Activated CD8-positive, alpha-beta memory T cell treated with anti-CD3 and anti-CD28 coated beads, Interleukin-2, amount 50 U/mL, for 24 hours (primary cell): ENCODE data around the gene STX8.

Experiments
- DNase-seq: peaks from one replicate; pipeline ENCODE4 v3.0.0-alpha.2; 2020; ENCODE audit errors: extremely low read depth

STX8 gene

DNA sequence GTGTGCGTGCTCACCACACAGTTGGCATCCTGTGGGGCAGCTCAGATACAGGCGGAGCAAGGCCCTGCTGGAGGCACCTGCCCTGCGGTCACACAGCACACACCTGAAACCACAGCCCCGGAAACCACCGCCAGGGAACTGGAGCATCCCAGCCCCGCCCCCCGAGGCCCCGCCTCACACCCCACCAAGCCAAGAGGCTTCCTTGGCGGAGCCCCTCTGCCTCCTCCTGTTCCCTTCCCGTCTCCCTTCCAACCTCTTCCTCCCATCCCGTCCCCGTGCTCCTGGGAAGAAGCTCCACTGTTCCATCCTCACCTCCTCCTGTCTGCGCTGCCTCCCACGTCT, 348.9 kb downstream of the STX8 start:
- no peak for DNase-seq

DNA sequence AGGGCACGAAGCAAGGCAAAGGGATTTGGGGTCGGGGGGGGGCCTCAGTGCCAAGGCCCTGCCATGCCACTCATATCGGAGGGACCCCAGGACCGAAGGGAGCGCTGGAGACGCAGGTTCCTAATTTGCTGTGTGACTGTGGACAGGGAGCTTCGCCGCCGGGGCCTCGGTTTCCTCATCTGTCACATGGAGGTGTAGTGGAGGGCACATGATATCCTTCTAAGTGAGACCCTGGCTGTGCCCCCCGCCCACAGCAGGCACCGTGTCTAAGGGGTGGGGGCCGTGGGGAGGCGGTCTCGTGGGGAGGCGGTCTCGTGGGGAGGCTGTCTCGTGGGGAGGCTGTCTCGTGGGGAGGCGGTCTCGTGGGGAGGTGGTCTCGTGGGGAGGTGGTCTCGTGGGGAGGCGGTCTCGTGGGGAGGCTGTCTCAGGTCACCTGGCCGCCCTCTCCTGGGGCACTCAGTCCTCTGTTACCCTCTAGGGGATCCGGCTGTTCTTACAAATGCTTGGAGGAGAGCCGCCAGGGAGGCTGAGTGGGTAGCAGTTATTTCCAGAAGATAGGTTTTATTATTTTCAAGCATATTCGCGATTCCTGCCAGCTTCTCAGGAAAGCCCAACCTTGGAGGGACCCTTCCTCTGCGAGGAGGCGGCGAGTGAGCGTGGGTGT, 349.4 kb downstream of the STX8 start:
- DNase-seq: no peak

DNA sequence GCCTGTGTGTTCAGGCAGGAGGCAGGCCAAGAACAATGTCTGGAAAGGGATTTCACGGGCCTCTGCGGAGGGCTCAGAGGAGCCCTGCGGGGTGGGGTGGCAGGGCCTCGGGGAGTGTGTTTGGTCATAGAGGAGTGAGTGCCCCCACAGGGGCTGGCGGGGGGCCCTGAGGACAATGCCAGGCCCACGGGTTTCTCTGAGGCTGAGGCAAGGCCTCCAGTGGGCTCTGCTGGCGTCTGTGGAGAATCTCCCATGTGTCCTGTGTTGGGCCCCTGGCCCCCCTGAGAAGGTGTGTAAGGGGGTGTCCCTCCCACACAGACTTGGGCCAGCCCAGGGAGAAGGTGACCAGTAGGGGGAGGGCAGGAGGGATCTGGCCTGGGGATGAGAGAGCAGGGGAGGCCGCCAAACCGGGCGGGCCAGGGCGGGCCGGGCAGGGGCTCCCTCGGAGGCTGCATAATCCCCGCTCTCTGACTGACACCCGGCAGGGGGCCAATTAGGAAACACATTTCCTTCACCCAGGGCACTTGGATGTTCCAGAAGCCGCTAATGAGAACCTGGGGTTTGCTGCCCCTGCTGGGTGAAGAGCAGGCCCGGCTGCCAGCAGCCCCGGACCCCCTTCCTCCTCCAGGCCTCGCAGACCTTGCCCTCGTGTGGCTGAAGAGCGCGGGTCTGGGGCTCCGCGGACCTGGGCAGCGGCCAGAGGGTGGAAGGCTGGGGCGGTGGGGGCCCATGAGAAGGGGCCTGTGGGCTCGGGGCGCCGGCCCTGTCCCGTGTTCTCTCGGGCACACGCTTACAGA, 350.1 kb downstream of the STX8 start:
- DNase-seq: no peak

DNA sequence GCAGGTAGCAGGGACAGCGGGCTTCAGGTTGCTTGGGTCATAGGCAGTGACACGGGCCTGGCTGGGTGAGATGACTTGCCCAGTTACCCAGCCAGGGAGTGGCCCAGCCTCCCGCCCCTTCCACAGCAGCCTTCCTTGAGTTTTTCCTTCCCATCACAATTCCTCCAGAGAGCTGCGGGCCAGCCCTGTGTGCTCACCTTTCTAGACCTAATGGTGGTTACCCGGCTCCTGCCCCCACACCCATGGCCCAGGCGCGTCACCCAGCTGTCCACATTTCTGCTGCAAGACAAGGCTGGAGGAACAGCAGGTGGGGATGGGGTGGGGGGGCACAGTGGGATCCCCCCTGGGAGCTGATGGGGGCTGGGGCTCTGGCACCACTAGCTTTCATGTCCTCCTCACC, 351.1 kb downstream of the STX8 start:
- no peak for DNase-seq

DNA sequence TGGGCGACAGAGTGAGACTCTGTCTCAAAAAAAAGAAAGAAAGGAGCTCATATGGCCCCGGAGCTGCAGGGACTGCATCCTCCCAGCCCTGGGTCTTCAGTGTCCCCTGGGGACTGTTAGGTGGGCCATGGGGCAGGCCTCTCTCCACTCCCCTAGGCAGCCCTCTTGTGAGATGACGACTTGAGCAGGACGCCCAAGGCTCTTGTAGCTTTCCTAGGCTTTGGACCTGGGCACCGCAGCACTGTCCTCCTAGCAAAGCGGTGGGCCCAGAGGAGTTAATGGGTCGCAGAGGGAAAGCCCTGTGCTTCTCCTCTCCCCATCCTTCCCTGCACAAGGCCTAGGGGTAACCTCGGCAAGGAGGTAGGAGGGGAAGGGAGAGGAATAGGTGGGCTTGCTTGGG, 352.1 kb downstream of the STX8 start:
- DNase-seq: no peak

GRCh38 chr17:9221922-9222180, 353.8 kb downstream of the STX8 start:
- no peak for DNase-seq

- DNase-seq: no peak
These were observed 354.3 kb downstream of the STX8 start for GRCh38 chr17:9221147-9221921.

DNA sequence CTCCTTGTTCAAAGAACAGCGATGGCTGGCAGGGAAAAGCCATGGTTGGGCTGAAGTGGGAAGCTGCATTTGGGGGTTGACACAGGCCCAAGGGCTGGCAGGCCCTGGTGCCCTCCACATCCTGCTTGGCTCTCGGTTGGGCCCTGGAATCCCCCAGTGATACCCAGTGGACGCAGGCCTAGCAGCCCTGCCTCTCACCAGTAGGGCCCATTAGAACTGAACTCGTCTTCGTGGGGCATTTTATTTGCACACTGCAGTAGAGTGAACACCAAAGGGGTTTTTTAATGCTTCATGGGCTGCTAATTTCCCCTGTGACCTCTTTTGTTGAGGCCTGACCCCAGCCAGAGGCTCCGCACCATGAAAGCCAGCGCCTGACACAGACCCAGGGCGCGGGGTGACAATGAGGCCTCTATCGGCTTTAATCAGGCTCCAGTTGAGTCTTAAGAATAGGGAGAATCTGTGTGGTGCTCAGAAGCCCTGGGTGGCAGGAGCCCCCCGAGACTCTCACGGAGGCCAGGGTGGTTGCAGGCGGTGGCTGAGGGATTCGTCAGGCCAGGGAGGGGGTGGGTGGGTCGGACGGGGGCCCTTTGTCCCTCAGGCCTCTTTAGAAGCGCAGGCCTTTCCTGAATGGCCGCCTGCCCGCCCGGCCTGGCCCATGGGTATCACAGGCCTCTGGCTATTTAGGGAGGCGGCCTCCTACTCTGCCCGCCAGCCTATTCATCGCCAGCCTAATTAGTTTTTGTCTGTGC, 355.0 kb downstream of the STX8 start:
- DNase-seq: no peak

DNA sequence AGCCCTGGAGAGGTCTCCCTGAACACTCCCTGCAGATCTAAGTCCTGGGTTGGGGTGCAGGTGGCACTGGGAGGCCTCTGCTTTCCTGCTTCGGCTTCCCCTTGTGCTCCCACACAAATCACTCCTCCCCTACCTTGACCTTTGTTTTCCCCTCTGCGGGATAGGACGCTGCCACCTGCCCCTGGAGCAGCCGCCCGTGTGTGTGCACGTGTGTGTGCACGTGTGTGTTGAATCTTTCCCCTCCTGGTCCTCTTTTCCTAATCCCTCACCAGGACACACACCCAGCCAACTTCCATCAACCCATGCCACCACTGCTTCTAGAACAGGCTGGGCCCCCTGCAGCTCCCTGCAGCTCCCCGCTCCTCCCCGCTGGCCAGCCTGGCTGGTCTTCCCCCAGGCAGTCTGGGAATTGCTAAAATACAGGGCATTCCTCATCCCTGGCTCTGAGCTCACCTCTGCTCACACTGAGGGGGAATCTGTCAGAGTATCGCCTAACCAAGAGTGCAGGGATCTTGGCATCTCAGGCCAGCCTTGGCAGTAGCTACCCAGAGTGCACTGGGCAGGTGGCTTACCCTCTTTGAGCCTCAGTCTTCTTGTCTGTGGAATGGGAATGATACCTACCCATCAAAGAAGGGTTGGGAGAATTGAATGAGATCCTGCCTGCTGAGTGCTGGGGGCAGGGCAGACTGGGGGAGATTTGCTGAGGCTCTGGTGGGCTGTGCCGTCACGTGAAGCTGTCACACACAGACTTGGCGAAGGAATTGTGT, 355.8 kb downstream of the STX8 start:
- no peak for DNase-seq

DNA sequence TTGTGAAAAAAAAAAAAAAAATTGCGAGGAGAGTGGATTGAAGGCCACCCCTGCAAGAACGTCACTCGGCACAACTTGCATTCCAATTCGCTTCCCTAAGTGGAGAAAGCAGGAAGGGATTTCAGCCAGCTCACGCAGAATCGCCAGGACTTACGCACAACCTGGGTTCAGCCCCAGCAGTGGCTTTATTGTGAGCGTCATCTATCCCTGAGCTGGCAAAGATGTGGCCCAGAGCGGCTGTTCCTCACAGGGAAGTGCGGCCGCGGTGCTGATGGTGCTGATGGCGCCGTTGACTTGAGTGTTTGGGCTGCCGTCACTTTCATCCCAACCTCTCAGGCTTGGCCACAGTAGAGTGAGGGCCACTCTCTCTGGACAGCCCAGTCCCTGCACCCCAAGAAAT, 356.7 kb downstream of the STX8 start:
- DNase-seq: no peak

DNA sequence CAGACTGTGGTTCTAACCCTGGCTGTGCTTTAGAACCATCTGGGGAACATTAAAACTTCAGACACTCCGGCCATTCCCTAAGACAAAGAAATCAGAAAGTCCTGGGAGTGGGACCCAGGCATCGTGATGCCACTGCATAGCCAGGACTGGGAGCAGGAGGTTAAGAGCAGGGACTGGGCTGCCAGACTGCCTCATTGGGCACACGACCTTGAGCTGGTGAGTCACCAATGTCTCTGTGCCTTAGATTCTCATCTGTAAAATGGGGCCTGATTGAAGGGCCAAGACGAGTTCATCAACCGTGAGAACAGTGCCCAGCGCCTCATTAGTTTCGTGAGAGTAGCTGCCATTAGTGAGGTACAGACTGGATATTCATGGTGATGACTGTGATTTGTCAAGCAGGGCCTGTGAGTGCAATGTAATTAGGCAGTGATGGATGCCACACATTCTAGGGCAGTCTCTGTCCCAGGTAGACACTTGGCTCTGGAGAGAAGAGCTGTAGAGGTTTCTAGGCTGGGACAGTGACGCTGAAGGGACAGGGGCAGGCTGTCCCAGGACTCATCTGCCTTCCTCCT, 357.5 kb downstream of the STX8 start:
- no peak for DNase-seq

- DNase-seq: no peak
These were observed 358.2 kb downstream of the STX8 start for GRCh38 chr17:9217151-9218056.

DNA sequence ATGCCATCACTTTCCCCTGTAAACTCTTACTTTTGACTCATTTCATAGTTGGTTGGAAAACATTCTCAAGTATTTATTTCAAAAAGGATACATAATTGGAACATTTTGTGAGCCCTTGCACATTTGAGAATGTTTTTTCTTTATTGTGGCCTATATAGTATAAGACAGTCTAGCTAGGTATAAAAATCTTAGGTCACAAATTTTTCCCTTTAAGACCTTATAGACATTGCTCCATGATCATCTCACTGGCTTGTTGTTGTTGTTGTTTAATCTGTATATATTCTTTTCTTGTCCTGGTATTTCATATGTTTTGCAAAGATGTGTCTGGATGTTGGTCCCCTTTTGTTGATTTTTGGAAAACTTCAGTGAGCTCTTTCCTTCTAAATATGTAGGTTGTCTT, 360.2 kb downstream of the STX8 start:
- DNase-seq: no peak

GRCh38 chr17:9213303-9213640, 362.3 kb downstream of the STX8 start:
- no peak for DNase-seq

GRCh38 chr17:9212376-9213302, 363.0 kb downstream of the STX8 start:
- DNase-seq: no peak

DNA sequence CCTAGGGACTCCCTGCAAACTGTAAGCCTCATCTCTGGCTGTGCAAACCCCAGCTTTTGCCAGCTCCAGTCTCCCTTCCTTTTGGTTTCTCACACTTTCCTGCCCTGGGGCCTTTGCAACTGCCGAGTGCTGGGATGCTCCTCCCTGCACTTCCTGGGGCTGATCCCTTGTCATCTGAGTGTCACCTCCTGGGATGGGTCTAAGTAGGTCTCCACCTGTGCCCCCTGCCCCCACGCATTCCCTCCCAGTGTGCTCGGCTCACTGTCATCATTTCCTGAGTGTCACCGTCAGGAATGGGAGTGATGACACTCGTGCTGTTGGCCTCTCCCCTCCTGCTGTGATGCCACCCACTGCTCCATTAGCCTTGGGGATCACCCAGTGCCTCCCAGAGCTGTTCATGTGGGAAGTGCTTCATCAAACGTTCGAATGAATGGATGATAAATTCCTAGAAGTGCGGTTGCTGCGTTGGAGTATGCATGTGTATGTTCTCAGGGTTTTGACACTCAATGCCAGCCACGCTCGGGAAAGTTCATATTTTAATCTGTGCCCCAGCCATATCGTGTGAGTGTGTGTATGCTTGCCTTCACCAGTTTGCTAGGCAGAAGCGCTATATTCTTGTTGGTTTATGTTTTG, 364.4 kb downstream of the STX8 start:
- no peak for DNase-seq

- no peak for DNase-seq
These were observed 365.7 kb downstream of the STX8 start for GRCh38 chr17:9209781-9210370.

DNA sequence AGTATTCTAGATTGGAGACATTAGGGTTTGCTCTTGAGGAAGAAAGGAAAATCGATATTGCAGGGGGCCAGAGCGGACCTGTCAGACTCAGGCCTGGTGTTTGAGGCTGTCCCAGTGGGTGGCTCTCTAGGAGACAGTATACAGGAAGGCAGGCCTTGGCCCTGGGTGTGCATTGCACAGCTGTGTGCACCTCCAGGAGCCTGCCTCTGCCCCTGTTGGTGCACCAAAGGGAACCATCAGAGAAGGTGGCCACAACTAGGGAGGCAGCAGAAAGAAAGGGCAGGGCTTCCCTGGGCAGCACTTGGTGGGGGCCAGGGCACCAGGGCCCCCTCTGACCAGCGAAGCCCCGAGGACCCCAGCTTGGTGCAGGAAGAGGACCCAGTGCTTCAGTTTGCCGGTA, 366.3 kb downstream of the STX8 start:
- DNase-seq: no peak
